ENCODE measurements around the gene SLC6A3.

GRCh38 chr5:1473746-1474145 is 28.5 kb upstream of the SLC6A3 start:
- no peak for TF ChIP-seq POLR2A (IDR thresholded peaks at IDR 0.05)
- TF ChIP-seq CTCF (IDR thresholded peaks at IDR 0.05): no peak

All from uterus (tissue), 2 donors.